HG03280 (cell line): Measurements from ENCODE around the gene CC2D1B.

Source experiments
- ATAC-seq: cut with Tn5 transposase; IDR thresholded peaks from one replicate; pipeline ENCODE4 v1.9.1; 2021; ENCODE audit warnings: mild to moderate bottlenecking, moderate library complexity; ENCODE audit not compliant: unreplicated experiment

The CC2D1B gene

GRCh38 chr1:52360595-52360968, 5.4 kb downstream of the CC2D1B start:
- no peak for ATAC-seq

GRCh38 chr1:52359676-52360594, 6.1 kb downstream of the CC2D1B start:
- ATAC-seq = no peak

GRCh38 chr1:52358851-52359497, 7.0 kb downstream of the CC2D1B start:
- no peak for ATAC-seq

- no peak for ATAC-seq
Observed at GRCh38 chr1:52357397-52357796, 8.6 kb downstream of the CC2D1B start.

- no peak for ATAC-seq
Observed at GRCh38 chr1:52356818-52357355, 9.1 kb downstream of the CC2D1B start.

GRCh38 chr1:52355847-52356505, 10.0 kb downstream of the CC2D1B start:
- ATAC-seq = no peak

- no peak for ATAC-seq
Observed at GRCh38 chr1:52355436-52355835, 10.6 kb downstream of the CC2D1B start.

- no peak for ATAC-seq
Observed at GRCh38 chr1:52352690-52353089, 13.3 kb downstream of the CC2D1B start.

- ATAC-seq = no peak
Observed at GRCh38 chr1:52348704-52349300, 17.2 kb downstream of the CC2D1B start.

GRCh38 chr1:52346653-52347052, 19.4 kb downstream of the CC2D1B start:
- ATAC-seq = no peak

- ATAC-seq = no peak
Observed at GRCh38 chr1:52345252-52345651, 20.8 kb downstream of the CC2D1B start.

GRCh38 chr1:52343979-52344378, 22.0 kb downstream of the CC2D1B start:
- ATAC-seq = no peak

GRCh38 chr1:52341655-52342260, 24.2 kb downstream of the CC2D1B start:
- no peak for ATAC-seq

GRCh38 chr1:52337439-52337838, 28.6 kb downstream of the CC2D1B start:
- ATAC-seq = no peak

- no peak for ATAC-seq
Observed at GRCh38 chr1:52334906-52335528, 31.0 kb downstream of the CC2D1B start.

GRCh38 chr1:52332411-52332810, 33.6 kb downstream of the CC2D1B start:
- ATAC-seq = no peak

GRCh38 chr1:52328615-52329014, 37.4 kb downstream of the CC2D1B start:
- ATAC-seq = no peak

GRCh38 chr1:52325786-52326185, 40.2 kb downstream of the CC2D1B start:
- no peak for ATAC-seq

- ATAC-seq = no peak
Observed at GRCh38 chr1:52323731-52324130, 42.3 kb downstream of the CC2D1B start.

GRCh38 chr1:52321061-52321460, 44.9 kb downstream of the CC2D1B start:
- ATAC-seq = no peak
